BJ (cell line): ENCODE results near the gene DHRSX. TPM values are rescaled to one million over a fixed set of nuclear protein-coding genes. Genes with fewer than 3 reads are reported as not detected.
A peak's percentile ranks its signal among the peaks of the same experiment; 100 is the strongest.

Source experiments
- CTCF ChIA-PET: fragments of 350-600 bp; formaldehyde crosslinking; extraction: SDS; loops from one replicate; lab custom pipeline; 2021; ENCODE audit warnings: antibody characterized with exemption, inconsistent platforms; lab: Yijun Ruan, JAX
- POLR2A ChIA-PET: fragments of 300-600 bp; sonication (Branson Sonifier 250); formaldehyde crosslinking; extraction: SDS; loops from one replicate; lab custom pipeline; 2021; ENCODE audit warnings: antibody characterized with exemption; lab: Charles Lee
- DNase-seq: peaks from one replicate; pipeline ENCODE4 v3.0.0-alpha.2; 2011; ENCODE audit warnings: low read depth
- H3K27me3 ChIP-seq: 2 replicates; pipeline ENCODE4 v1.6.0; 2011; ENCODE audit warnings: low read length; ENCODE audit not compliant: control insufficient read depth, insufficient read depth
- H3K36me3 ChIP-seq: 2 replicates; pipeline ENCODE4 v1.5.1; 2011; ENCODE audit warnings: low read length; ENCODE audit not compliant: control insufficient read depth, insufficient read depth
- H3K4me3 ChIP-seq: 2 replicates; pipeline ENCODE4 v1.5.1; 2011; ENCODE audit warnings: low read depth, mild to moderate bottlenecking, control low read depth, low read length
- CTCF ChIP-seq: IDR thresholded peaks from 2 replicates; pipeline ENCODE4 v1.5.1; 2011; ENCODE audit warnings: low read depth, mild to moderate bottlenecking, control low read depth, inconsistent platforms, low read length, moderate library complexity; ENCODE audit not compliant: insufficient read depth
- polyA plus RNA-seq: library from polyadenylated mRNA; depleted of rRNA; stranded (reverse); fragments of >200 nt; gene quantifications from 2 replicates; pipeline ENCODE4 v1.2.3, GENCODE V29; 2011

DHRSX gene
- polyA plus RNA-seq, 1 experiment, result 66.2 TPM

- ChIA-PET CTCF (no interaction called here), POLR2A (no interaction called here)
- TF ChIP-seq CTCF, result no peak
- peaks cover 22% of the 10 kb centered on the region for H3K36me3 ChIP-seq
- H3K4me3 ChIP-seq, result no peak overlapping the region
- no peaks in the 10 kb centered on the region for H3K27me3 ChIP-seq
- no peak for DNase-seq
These were observed 13.4 kb downstream of the DHRSX start for GRCh38 chrX:2487366-2487765.

GRCh38 chrX:2486476-2487133 is 14.2 kb downstream of the DHRSX start:
- no peak for DNase-seq
- POLR2A ChIA-PET, result no interaction called here
- Histone ChIP-seq H3K27me3 (no peaks in the 10 kb centered on the region), H3K4me3 (no peak overlapping the region), H3K36me3 (peaks cover 22% of the 10 kb centered on the region)
- TF ChIP-seq CTCF, result no peak
- CTCF ChIA-PET, result no interaction called here

GRCh38 chrX:2485789-2486345 is 14.9 kb downstream of the DHRSX start:
- TF ChIP-seq CTCF, result no peak
- POLR2A ChIA-PET, result no interaction called here
- Histone ChIP-seq H3K4me3 (no peak overlapping the region), H3K36me3 (peaks cover 22% of the 10 kb centered on the region), H3K27me3 (no peaks in the 10 kb centered on the region)
- DNase-seq, result no peak
- CTCF ChIA-PET, result no interaction called here

GRCh38 chrX:2484721-2485648 is 15.8 kb downstream of the DHRSX start:
- ChIA-PET POLR2A (no interaction called here), CTCF (no interaction called here)
- peak overlapping the region; percentile 17; the same call in 1 of the 2 replicates for H3K4me3 ChIP-seq
- TF ChIP-seq CTCF, result no peak
- DNase-seq, result no peak
- peaks cover 20% of the 10 kb centered on the region for H3K36me3 ChIP-seq
- H3K27me3 ChIP-seq, result no peaks in the 10 kb centered on the region

- H3K27me3 ChIP-seq, result no peaks in the 10 kb centered on the region
- no peak for TF ChIP-seq CTCF
- peak overlapping the region; percentile 16 for H3K4me3 ChIP-seq
- no peak for DNase-seq
- ChIA-PET POLR2A (no interaction called here), CTCF (no interaction called here)
- H3K36me3 ChIP-seq, result peaks cover 14% of the 10 kb centered on the region
These were observed 16.5 kb downstream of the DHRSX start for GRCh38 chrX:2484256-2484655.
